NCI-H510A treated with DMSO at 0.1 percent for 48 hours (cell line): ENCODE results near the gene OTOP2.

Experiments used
- DNase-seq: peaks from one replicate; lab custom pipeline; 2025; lab: John Stamatoyannopoulos, UW

OTOP2 gene, protein sequence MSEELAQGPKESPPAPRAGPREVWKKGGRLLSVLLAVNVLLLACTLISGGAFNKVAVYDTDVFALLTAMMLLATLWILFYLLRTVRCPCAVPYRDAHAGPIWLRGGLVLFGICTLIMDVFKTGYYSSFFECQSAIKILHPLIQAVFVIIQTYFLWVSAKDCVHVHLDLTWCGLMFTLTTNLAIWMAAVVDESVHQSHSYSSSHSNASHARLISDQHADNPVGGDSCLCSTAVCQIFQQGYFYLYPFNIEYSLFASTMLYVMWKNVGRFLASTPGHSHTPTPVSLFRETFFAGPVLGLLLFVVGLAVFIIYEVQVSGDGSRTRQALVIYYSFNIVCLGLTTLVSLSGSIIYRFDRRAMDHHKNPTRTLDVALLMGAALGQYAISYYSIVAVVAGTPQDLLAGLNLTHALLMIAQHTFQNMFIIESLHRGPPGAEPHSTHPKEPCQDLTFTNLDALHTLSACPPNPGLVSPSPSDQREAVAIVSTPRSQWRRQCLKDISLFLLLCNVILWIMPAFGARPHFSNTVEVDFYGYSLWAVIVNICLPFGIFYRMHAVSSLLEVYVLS

DNA sequence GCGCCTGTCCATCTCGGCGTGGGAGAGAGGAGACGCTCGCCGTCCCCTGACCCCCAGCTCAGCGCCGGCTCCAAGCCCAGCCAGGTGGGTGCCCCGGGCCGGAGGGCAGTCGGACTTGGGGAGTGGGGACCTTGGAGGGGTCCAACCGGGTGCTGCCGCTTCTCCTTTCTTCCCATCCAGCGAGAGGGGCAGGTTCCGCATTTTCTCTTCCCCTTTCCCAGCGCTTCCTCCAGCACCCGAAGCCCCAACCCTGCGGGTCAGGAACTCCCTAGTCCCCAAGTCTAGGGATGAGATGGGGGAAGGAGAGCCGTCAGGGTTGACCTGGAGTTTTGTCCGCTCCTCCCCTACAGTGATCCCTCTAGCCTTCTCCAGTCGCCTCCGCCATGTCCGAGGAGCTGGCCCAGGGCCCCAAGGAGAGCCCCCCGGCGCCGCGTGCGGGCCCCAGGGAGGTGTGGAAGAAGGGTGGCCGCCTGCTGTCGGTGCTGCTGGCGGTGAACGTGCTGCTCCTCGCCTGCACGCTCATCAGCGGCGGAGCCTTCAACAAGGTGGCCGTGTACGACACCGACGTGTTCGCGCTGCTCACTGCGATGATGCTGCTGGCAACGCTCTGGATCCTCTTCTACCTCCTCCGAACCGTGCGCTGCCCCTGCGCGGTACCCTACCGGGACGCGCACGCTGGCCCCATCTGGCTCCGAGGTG lies at the start of gene OTOP2:
OTOP2 (plus strand) TSS at position 24 of the 699 bp plus-strand sequence; CDS start at position 384, 360 bp downstream.
- DNase-seq, result no peak

DNA sequence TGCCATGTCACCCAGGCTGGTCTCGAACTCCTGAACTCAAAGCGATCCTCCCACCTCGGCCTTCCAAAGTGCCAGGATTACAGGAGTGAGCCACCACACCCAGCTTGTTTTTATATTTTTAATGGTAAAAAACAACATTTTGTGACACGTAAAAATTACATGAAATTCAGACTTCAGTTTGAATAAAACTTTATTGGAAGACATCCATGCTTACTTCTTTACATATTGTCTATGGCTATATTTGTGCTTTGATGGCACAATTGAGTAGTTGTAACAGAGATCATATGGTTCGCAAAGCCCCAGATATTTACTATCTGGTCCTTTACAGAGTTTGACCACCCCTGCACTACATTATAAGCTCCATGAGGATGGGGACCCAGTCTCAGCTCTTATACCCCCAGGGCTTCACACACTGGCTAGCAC lies 49.4 kb upstream of the OTOP2 start:
- DNase-seq, result no peak

DNA sequence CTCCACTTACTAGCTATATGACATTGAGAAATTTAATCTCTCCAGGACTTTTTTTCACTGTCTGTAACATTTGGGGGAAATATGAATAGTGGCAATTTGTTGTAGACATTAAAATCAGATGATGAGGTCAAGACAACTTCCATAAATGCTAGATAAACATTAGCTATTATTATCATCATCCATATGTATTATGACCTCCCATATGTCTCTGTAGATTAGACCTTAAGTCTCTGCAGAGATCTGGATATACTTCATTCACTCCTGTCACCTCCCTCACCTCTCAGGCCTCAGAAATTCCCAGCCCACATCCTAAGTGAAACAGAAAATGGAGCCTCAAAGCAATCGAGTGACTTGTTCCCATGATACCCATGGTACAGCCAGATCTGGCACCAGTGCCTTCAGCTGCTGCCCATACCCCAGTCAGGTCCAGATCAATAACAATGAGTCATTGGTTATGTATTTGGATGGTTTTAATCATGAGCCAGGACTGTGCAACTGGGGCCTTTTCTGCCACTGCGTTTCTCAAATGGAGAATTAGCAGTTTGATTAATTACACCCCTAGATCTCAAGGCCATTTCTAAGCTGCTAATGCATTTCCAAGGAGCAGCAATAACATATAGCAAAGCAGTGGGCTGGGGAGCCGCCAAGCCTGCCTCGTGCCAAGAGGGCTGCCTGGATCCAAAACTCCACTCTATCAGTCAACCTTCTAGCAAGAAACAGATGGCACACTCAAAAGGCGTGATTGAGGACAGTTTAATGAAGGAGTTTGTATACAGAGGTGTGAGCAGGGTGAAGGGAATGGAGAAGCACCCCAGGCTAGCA lies 48.7 kb upstream of the OTOP2 start:
- DNase-seq, result no peak

DNA sequence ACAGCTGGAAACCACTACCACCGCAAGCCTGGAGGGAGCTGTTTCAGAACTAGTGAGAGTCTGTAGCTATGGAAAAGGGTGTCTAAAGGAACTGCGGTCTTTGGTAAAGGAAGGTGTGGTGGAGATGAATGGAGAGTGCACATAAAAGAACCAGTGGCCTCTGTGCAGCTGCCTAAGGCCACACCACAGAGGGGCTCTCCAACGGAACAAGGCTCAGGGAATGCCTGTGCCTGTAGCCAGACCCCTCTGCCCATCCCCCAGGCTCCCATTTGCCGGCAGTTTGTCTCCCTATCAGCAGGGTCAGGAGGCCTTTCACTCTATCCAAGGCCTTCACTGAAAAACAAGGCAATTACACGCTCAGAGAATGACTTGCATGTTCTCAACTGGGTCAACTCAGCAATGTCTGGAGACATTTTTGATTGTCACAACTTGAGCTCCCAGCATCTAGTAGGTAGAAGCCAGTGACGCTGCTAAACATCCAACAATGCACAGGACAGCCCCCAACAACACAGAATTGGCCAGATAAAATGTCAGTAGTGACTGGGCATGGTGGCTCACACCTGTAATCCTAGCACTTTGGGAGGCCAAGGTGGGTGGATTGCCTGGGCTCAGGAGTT lies 48.0 kb upstream of the OTOP2 start:
- DNase-seq, result no peak

DNA sequence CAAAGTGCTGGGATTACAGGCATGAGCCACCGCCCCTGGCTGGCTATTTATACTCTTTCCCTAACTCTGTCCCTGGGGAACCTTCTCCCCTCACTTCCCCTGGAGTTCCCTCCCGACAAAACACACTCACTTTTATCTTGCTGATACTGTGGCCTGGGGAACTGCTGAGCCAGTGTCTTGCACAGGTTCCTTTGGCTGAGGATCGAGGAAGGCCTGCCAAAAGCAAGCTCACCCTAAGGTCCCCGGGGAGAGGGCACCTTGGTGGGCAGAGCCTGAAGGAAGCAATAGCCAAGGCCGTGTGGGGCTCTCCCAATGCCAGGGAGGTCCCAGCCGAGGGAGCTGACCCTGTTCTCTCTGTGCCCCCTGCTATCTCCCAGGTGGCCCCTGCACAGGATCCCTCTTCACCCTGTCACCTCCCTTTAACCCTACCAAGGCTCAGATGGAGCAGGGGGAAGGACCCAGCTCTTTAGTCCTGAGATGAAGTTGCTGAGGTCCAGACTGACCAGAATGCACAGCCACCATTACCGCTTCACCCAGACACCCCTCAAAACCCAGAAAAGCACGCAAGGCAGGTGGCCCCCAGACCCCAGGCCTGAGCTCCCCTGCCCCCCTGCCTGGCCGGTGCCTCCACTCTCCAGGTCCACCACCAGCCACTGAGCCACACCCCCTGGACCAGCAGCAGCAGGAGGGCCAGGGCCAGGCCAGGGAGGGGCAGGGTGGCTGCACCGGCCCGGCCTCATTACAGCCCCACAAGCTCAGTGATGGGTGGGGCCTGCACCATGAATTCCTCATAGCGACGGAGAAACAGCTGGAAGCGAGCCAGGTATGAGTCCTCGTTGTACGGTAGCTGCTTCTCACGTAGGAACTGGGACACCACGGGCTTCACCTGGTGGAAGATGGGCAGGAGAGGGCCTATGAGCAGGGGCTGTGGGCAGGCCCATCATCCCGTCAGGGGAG lies 46.2 kb upstream of the OTOP2 start:
- no peak for DNase-seq

DNA sequence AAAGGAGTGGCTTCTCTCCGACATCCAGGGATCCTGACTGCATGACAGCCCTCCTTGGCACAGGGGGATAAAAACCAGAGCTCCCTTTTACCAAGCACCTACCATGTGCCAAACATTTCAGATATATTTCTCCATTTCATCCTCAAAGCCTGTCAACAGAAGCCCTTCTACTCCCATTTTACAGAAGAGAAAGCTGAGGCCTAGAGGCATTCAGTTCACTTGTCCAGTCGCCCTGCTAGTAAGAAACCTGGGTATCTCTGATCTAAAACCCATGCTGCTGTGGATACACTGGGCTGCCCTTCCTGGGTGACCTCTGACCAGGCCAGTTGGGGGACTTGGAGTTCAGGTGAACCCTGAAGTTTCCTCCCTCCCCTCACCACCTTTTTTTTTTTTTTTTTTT lies 45.4 kb upstream of the OTOP2 start:
- no peak for DNase-seq

DNA sequence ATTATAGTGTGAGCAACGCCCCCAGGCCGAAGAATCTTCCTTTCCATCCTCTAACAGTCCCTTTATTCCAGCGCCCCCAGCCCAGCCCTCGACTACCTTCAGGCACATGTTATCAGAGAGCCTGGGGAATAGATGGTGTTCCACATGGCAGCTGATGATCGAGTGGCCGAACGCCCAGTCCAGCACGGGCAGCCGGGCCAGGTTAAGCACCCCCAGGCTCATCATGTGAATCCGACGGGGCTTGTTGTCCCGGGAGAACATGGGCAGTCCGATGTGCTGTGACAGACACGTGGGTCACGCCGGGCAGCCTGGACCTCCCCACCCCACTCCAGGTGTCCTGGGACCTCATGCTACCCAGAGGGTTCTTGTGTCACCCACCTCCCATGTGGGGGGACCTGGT lies 44.8 kb upstream of the OTOP2 start:
- no peak for DNase-seq

DNA sequence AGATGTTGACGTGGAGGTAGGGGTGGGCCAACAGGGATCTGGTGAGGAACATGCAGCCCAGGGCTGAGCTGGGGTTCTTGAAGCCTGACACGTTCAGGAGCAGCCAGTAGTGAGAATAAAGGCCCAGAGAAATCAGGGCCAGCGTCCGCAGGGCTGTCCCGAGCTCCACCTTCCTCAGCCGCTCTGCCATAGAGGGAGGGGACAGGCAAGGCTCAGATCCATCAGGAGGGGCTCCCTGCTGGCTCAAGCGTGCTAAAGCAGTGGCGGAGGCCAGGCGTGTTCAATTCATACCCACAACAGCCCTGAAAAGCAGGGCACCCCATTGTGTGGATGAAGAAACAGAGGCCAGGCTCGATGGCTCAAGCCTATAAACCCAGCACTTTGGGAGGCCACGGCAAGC lies 43.0 kb upstream of the OTOP2 start:
- DNase-seq, result no peak

DNA sequence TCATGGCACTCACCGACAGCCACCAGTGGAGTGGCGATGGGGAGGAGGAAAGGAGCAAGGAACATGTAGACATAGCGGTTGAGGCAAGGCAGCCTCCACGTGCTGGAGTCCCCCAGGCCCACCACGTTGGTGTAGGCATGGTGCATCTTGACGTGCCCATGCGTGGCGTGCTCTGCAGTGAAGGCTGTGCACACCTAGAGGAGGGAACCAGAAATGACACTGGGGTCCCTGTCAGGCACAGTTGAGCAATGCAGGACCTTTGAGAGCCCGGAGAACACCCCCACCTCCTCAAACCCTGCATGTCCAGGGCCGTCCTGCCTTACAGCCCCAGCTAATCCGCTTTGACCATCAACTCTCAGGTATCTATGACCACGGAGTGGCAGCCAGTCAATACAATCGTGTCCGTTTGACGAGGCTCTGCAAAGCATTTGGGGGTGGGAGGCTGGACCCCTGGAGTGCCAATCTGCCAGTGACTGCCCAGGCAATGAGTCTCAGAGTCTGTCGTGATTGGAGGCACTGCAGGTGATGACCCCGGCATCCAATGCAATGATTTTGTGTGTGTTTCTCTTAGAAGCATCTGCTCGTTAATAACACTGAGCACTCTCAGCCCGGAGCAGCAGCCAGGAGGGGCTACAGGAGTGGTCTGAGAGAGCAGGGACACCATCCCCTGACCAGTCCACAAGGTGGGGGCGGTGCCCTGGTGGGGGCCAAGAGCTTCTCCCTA lies 41.4 kb upstream of the OTOP2 start:
- DNase-seq, result no peak

DNA sequence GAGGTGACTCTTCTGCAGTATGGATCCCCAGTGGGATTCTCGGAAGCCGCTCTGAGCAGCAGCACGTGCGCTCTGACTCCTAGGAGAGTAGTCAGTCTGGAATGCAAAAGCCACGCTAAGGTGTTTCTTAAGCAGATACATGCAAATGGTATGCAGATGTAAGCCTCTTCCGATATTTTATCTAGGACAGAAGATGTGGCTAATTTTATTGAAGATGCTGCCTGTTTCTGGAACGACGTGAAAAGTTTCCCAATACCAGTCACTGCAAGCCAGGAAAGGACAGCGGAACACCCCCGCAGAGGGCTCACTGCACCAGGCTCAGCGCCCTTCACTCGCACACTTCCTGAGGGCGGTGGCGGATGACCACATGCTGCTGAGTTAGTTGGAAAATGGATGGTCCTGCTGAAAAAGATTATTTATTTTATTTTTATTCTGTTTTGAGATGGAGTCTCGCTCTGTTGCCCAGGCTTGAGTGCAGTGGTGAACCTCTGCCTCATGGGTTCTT lies 40.8 kb upstream of the OTOP2 start:
- no peak for DNase-seq

DNA sequence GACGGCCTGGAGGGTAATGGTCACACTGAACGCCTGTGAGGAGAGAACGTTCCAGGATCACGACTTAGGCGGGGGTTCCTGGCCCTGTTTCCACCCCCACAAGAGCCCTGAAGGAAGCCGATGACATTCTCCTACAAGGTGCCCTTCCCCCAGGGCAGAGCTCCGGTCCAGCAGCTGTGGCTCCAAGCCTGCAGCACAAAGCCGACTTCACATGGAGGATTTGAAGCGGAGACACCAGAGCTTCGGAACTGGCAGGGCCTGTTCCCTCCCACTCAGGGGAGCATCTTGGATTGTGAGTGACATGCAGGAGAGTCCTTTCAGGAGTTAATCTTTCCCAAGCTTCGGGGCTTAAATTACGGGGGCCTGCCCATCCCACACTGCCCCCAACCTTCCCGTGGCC lies 35.6 kb upstream of the OTOP2 start:
- DNase-seq, result no peak

DNA sequence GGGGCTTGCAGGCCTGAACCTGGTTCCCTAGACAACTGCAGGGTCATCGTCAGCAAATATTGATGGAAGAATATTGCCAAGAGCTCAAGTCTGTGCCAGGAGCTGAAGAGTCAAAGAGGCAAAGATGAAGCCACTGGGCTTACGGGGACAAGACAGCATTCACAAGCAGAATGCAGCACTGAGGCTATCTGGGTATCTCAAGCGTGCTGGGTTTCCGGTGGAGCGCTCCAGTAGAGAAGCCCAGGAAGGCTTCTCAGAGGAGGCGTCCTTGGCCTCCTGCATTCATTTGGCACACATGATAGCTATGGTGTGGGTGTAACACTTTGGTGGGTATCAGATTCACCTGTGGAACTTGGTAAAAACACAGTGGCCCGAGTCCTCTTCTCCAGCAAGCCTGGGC lies 33.5 kb upstream of the OTOP2 start:
- no peak for DNase-seq

DNA sequence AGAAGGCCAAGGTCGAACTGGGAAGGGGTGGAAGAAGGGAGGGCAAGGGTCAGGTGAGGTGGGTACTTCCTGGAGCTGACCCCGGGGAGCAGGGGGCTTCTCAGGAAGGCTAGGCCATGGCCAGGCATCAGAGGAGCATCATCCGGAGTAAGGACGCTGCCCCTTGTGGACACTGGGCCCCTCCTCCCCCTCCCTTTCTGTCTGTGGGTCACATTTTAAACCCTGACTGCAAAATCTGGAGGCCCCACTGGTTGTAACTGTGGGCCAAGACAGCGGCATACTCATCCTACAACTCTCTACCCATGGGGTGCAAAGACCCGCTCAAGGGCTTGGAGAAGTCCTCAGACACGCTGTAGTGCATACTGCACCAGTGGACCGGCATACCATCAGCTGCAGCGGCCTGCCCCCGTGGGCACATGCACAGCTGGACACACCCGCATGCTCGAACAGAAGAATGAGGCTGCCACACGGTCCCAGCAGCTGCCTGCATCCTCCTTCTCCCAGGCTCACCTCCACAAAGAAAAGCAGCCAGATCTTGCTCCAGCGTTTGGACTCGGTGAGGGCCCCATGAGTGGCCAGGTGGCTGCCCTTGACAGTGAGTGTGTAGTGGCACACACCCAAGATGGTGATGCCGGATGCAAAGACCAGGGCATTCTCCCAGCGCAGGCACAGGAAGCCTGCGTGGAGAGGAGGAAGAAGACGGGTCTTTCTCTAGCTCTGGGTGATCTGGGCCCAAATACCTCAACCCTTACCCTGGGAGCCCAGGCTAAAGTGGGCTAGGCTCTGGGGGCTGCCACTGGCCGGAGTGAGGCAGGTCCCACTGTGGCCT lies 31.8 kb upstream of the OTOP2 start:
- peak; percentile 11 for DNase-seq

DNA sequence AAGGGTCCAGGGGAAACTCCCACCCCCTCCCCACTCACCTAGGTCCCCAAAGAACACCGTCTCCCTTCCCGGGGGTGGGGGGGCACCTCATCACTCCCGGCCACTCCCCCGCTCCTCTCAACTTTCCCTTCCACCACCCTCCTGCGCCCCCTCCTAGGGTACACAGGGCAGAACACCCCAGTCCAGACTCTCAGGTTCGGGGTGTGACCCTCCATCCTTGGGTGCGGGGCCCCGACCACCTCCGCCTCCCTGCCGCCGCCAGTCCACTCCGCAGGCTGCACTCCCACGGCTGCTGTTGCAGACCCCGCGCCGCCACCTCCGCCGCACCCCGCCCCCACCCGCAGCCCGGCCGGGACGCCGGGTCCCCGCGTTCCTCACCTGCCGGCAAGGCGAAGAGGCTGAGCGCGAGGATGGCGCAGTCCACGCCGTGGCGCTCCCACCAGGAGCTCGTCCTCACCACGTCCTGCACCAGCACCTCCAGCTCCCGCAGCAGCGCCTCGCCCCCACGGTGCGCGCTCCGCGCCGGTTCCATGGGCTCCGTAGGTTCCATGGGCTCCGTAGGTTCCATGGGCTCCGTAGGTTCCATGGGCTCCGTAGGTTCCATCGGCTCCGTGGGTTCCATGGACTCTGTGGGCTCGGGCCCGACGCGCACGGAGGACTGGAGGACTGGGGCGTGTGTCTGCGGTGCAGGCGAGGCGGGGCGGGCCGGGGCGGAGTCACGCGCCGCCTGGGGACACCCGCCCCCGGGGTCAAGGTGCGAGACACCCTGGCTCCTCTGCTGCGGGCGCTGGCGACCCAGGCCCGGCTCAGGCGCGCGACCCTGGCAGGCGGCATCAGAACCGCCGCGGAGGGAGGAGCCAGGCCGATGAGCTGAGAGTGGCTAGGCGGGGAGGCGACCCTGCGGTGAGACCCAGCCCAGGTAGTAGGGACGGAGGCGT lies 30.8 kb upstream of the OTOP2 start, which contains the start of gene FADS6:
FADS6 (minus strand) TSS at position 660 of the 938 bp plus-strand sequence; CDS start at position 622, 38 bp downstream.
- no peak for DNase-seq

DNA sequence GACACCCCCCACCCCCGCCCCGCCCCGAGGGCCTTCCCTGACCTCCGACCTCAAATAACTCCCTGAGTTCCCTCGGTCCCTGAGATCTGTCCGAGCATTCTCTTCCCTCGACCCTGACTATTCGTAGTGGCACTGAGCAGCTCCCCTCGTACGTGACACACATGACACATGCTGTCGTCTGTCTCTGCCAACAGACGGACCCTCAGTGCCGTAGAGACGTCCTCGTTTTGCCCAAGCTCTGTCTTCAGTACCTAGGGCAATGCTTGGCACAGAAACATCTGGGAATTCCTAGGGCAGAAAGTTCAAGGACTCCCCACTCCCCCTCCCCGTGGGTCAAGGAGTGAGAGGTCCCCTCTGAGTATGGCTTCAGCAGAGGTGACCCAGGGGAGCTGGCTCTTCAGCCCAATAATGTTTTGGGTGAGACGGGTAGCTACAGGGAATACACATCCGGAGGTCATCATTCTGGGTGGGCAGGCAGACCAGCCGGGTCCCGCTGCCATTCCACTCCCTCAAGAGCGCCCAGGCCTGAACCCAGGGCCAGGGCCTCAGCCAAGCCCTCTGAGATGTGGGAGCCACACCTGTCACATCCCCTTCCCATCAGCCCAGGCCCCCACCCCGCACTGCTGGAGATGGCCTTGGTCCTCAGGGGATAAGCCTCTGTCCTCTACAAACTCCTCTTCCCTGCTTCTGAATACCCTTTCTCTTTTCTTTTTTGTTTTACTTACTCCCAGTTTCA lies 30.0 kb upstream of the OTOP2 start:
- DNase-seq, result no peak

DNA sequence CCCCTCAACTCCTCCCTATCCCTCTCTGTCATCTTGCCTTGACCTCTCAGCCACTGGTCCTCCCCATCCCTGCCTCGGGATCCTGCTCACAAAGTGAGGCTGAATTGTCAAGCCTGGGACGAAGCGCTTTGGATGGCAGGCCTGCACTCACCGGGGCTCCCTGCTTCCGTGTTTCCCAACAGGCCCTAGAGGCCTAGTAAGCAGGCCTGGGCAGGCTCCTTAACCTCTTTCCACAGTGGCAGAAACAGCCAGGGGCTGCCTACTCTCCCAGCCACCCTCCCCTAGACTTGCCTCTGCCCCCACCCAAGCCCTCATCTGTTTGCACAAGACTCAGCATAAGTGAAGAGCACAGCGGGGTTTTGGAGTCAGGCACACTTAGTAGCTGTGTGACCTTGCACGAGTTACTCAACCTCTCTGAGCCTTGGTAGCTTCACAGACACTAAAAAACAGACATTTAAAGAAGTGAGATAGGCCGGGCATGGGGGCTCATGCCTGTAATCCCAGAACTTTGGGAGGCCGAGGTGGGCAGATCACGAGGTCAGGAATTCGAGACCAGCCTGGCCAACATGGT lies 25.6 kb upstream of the OTOP2 start:
- DNase-seq, result no peak

DNA sequence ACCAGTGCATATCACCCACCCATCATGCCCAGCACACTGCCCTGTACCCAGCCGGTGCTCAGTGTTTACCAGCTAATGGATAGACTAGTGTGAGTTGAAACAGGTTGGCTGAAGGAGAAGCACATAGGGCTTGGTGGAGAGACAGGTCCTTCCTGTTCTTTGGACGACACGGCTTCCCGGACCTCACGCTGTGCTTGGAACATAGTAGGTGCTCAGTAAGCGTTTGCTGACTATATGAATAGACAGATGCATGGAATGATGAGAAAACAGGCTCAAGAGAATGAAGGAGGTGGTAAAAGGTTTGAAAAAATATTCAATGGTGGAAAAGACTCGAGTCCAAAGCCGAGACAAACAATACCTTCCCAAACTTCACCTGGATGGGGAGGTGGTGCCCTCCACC lies 23.9 kb upstream of the OTOP2 start:
- no peak for DNase-seq
